Left ventricle myocardium inferior (tissue), 1 donor: ENCODE data around the gene CIB4. TPM values are rescaled to one million over a fixed set of nuclear protein-coding genes. Genes with fewer than 3 reads are reported as not detected.

ENCODE experiments used
- DNase-seq: peaks from one replicate; pipeline ENCODE4 v3.0.0-alpha.2; 2020
- H3K27ac ChIP-seq: fragments of 200-600 bp; replicated peaks from 2 replicates; pipeline ENCODE4 v1.8.0; 2021
- H3K27me3 ChIP-seq: fragments of 200-600 bp; 2 replicates; pipeline ENCODE4 v1.8.0; 2021; ENCODE audit warnings: low read depth
- H3K36me3 ChIP-seq: fragments of 200-600 bp; 2 replicates; pipeline ENCODE4 v1.8.0; 2021
- H3K4me1 ChIP-seq: fragments of 200-600 bp; 2 replicates; pipeline ENCODE4 v1.8.0; 2021
- H3K4me3 ChIP-seq: fragments of 200-600 bp; 2 replicates; pipeline ENCODE4 v1.8.0; 2021; ENCODE audit warnings: mild to moderate bottlenecking, moderate library complexity
- H3K9me3 ChIP-seq: fragments of 200-600 bp; replicated peaks from 2 replicates; pipeline ENCODE4 v1.8.0; 2021
- CTCF ChIP-seq: fragments of 200-600 bp; IDR thresholded peaks from 2 replicates; pipeline ENCODE4 v1.8.0; 2021; ENCODE audit warnings: antibody characterized with exemption, mild to moderate bottlenecking, borderline replicate concordance
- intact Hi-C: fragments of 100-400 bp; cut with micrococcal nuclease; formaldehyde crosslinking; loops from one replicate; pipeline ENCODE4 v1.11.0; 2022
- total RNA-seq: library from RNA; stranded (reverse); fragmentation: NEBNext Ultra II Directional; extraction: Animal tissue kit (Norgen Biotek cat#: 25700); gene quantifications from one replicate; pipeline ENCODE4 v1.2.1, GENCODE V29; 2021
- donor health status: DM: no; HTN: yes; CAD: no; lungs with severe emphysema.

Gene CIB4
- total RNA-seq, 1 donor from 2014 or later: not detected

- Histone ChIP-seq H3K36me3 (no peaks in the 10 kb centered on the region), H3K4me1 (no peaks in the 10 kb centered on the region), H3K27ac (no peak overlapping the region), H3K27me3 (peaks cover 98% of the 10 kb centered on the region), H3K9me3 (no peaks in the 10 kb centered on the region), H3K4me3 (no peak overlapping the region)
- no peak for DNase-seq
- intact Hi-C loops: no loop called here
- TF ChIP-seq CTCF: no peak
Measured at GRCh38 chr2:26598996-26599373, 42.2 kb downstream of the CIB4 start.

- no peak for TF ChIP-seq CTCF
- intact Hi-C loops: no loop called here
- no peak for DNase-seq
- H3K9me3 ChIP-seq: no peaks in the 10 kb centered on the region
- no peaks in the 10 kb centered on the region for H3K36me3 ChIP-seq
- H3K27ac ChIP-seq: no peak overlapping the region
- no peak overlapping the region for H3K4me3 ChIP-seq
- H3K4me1 ChIP-seq: no peaks in the 10 kb centered on the region
- peaks cover 98% of the 10 kb centered on the region for H3K27me3 ChIP-seq
Measured at GRCh38 chr2:26598336-26598995, 42.7 kb downstream of the CIB4 start.

- H3K27ac ChIP-seq: no peak overlapping the region
- no peak for TF ChIP-seq CTCF
- no peak for DNase-seq
- H3K9me3 ChIP-seq: no peaks in the 10 kb centered on the region
- H3K4me1 ChIP-seq: no peaks in the 10 kb centered on the region
- intact Hi-C loops: no loop called here
- H3K4me3 ChIP-seq: no peak overlapping the region
- H3K27me3 ChIP-seq: peaks cover 94% of the 10 kb centered on the region
- no peaks in the 10 kb centered on the region for H3K36me3 ChIP-seq
Measured at GRCh38 chr2:26597197-26597596, 44.0 kb downstream of the CIB4 start.

GRCh38 chr2:26595146-26595545 is 46.0 kb downstream of the CIB4 start:
- H3K27me3 ChIP-seq: peaks cover 94% of the 10 kb centered on the region
- TF ChIP-seq CTCF: no peak
- H3K27ac ChIP-seq: no peak overlapping the region
- H3K36me3 ChIP-seq: no peaks in the 10 kb centered on the region
- H3K4me1 ChIP-seq: no peaks in the 10 kb centered on the region
- no peaks in the 10 kb centered on the region for H3K9me3 ChIP-seq
- H3K4me3 ChIP-seq: no peak overlapping the region
- intact Hi-C loops: no loop called here
- DNase-seq: no peak

- no peak overlapping the region for H3K4me3 ChIP-seq
- intact Hi-C loops: no loop called here
- no peak for TF ChIP-seq CTCF
- no peaks in the 10 kb centered on the region for H3K36me3 ChIP-seq
- no peaks in the 10 kb centered on the region for H3K4me1 ChIP-seq
- H3K27me3 ChIP-seq: peaks cover 93% of the 10 kb centered on the region
- no peaks in the 10 kb centered on the region for H3K9me3 ChIP-seq
- no peak overlapping the region for H3K27ac ChIP-seq
- DNase-seq: no peak
Measured at GRCh38 chr2:26591619-26592505, 49.3 kb downstream of the CIB4 start.
